ENCODE measurements around the gene VMP1. TPM values are rescaled to one million over a fixed set of nuclear protein-coding genes. Genes with fewer than 3 reads are reported as not detected.

Gene VMP1
- total RNA-seq, 4 donors from 2014 or later, result 35.3 to 69.7 (median 61.1) TPM

GRCh38 chr17:59711936-59712335, 4.5 kb downstream of the VMP1 start:
- TF ChIP-seq CTCF (IDR thresholded peaks at IDR 0.05) (no peak), POLR2A (IDR thresholded peaks at IDR 0.05) (no peak)
- intact Hi-C loops (cut with DNase I; ENCODE audit: low total_unique reads), result no loop called here
- no peak overlapping the region for H3K4me3 ChIP-seq (ENCODE audit: low read depth, poor library complexity, severe bottlenecking)
- no peak for DNase-seq (ENCODE audit: low spot score in 2 of 2)

GRCh38 chr17:59712862-59713261, 5.4 kb downstream of the VMP1 start:
- no peak for DNase-seq (ENCODE audit: low spot score in 2 of 2)
- TF ChIP-seq POLR2A (IDR thresholded peaks at IDR 0.05) (no peak), CTCF (IDR thresholded peaks at IDR 0.05) (no peak)
- H3K4me3 ChIP-seq (ENCODE audit: low read depth, poor library complexity, severe bottlenecking), result no peak overlapping the region
- 96 to 98% methylated on average over 2 of the region's 2 CpGs for whole genome bisulfite sequencing, 2 donors
- intact Hi-C loops (cut with DNase I; ENCODE audit: low total_unique reads), result no loop called here

GRCh38 chr17:59714255-59714654, 6.8 kb downstream of the VMP1 start:
- DNase-seq (ENCODE audit: low spot score in 2 of 2), result no peak
- WGBS, 2 donors, result 93 to 98% methylated on average over 2 of the region's 2 CpGs
- TF ChIP-seq POLR2A (IDR thresholded peaks at IDR 0.05), result no peak
- no peak for TF ChIP-seq CTCF (IDR thresholded peaks at IDR 0.05)
- H3K4me3 ChIP-seq (ENCODE audit: low read depth, poor library complexity, severe bottlenecking), result no peak overlapping the region
- intact Hi-C loops (cut with DNase I; ENCODE audit: low total_unique reads), result no loop called here

- 88 to 92% methylated on average over 2 of the region's 2 CpGs for WGBS, 2 donors
- intact Hi-C loops (cut with DNase I; ENCODE audit: low total_unique reads), result no loop called here
- no peak overlapping the region for H3K4me3 ChIP-seq (ENCODE audit: low read depth, poor library complexity, severe bottlenecking)
- no peak for DNase-seq (ENCODE audit: low spot score in 2 of 2)
- no peak for TF ChIP-seq POLR2A (IDR thresholded peaks at IDR 0.05)
- TF ChIP-seq CTCF (IDR thresholded peaks at IDR 0.05), result no peak
These were observed 9.0 kb downstream of the VMP1 start for GRCh38 chr17:59716427-59716826.

- intact Hi-C loops (cut with DNase I; ENCODE audit: low total_unique reads), result no loop called here
- TF ChIP-seq CTCF (IDR thresholded peaks at IDR 0.05), result no peak
- TF ChIP-seq POLR2A (IDR thresholded peaks at IDR 0.05), result no peak
- DNase-seq (ENCODE audit: low spot score in 2 of 2), result no peak
- no peak overlapping the region for H3K4me3 ChIP-seq (ENCODE audit: low read depth, poor library complexity, severe bottlenecking)
These were observed 12.1 kb downstream of the VMP1 start for GRCh38 chr17:59719526-59719925.

- intact Hi-C loops (cut with DNase I; ENCODE audit: low total_unique reads), result no loop called here
- TF ChIP-seq CTCF (IDR thresholded peaks at IDR 0.05), result no peak
- no peak for TF ChIP-seq POLR2A (IDR thresholded peaks at IDR 0.05)
- no peak overlapping the region for H3K4me3 ChIP-seq (ENCODE audit: low read depth, poor library complexity, severe bottlenecking)
- 95 to 96% methylated on average over 4 of the region's 4 CpGs for WGBS, 2 donors
- no peak for DNase-seq (ENCODE audit: low spot score in 2 of 2)
These were observed 15.2 kb downstream of the VMP1 start for GRCh38 chr17:59722623-59723022.
